Mesodermal cell (in vitro differentiated cells): ENCODE results near the gene DIPK1A.

ENCODE experiments used
- H3K27ac ChIP-seq: 2 replicates; pipeline ENCODE4 v1.7.0; 2013; ENCODE audit warnings: mild to moderate bottlenecking, low read depth, low read length, moderate library complexity; ENCODE audit not compliant: severe bottlenecking
- H3K36me3 ChIP-seq: 2 replicates; pipeline ENCODE4 v1.7.1; 2013; ENCODE audit warnings: mild to moderate bottlenecking, low read length, moderate library complexity; ENCODE audit not compliant: control insufficient read depth, insufficient read depth
- H3K4me1 ChIP-seq: one replicate; pipeline ENCODE4 v1.7.1; 2013; ENCODE audit warnings: mild to moderate bottlenecking, low read length; ENCODE audit not compliant: insufficient read depth, control insufficient read depth, poor library complexity, severe bottlenecking
- H3K4me3 ChIP-seq: 2 replicates; pipeline ENCODE4 v1.7.0; 2013; ENCODE audit warnings: low read length, control low read depth, mild to moderate bottlenecking; ENCODE audit not compliant: insufficient read depth, poor library complexity, severe bottlenecking; ENCODE audit errors: extremely low read depth
- H3K9me3 ChIP-seq: 2 replicates; pipeline ENCODE4 v1.7.1; 2013; ENCODE audit warnings: mild to moderate bottlenecking, low read length, moderate library complexity; ENCODE audit not compliant: control insufficient read depth
- WGBS, 2 experiments: methylation state at CpG; one replicate each; pipeline ENCODE4 v1.1.5; 2013; ENCODE audit warnings: missing lambda C conversion rate in 2 of 2; ENCODE audit not compliant: insufficient coverage in 2 of 2; 5-methylcytosine and 5-hydroxymethylcytosine counted together

The DIPK1A gene

GRCh38 chr1:92820024-92820423, 141.2 kb downstream of the DIPK1A start:
- Histone ChIP-seq H3K27ac (no peak overlapping the region), H3K4me1 (peaks cover 5% of the 10 kb centered on the region), H3K9me3 (no peaks in the 10 kb centered on the region), H3K36me3 (no peaks in the 10 kb centered on the region), H3K4me3 (no peak overlapping the region)
- WGBS, 2 experiments = 70 to 76% methylated on average over 3 of the region's 3 CpGs

GRCh38 chr1:92817986-92818764, 143.1 kb downstream of the DIPK1A start:
- H3K27ac ChIP-seq = no peak overlapping the region

GRCh38 chr1:92817137-92817697, 144.0 kb downstream of the DIPK1A start:
- peaks cover 5% of the 10 kb centered on the region for H3K4me1 ChIP-seq
- no peaks in the 10 kb centered on the region for H3K36me3 ChIP-seq
- no peaks in the 10 kb centered on the region for H3K9me3 ChIP-seq
- H3K27ac ChIP-seq = no peak overlapping the region
- 100% methylated on average over 1 of the region's 1 CpG for whole genome bisulfite sequencing, 2 experiments
- no peak overlapping the region for H3K4me3 ChIP-seq

More at GRCh38 chr1:92817986-92818764, 143.1 kb downstream of the DIPK1A start:
- no peaks in the 10 kb centered on the region for H3K36me3 ChIP-seq
- 92 to 100% methylated on average over 2 of the region's 3 CpGs for WGBS, 2 experiments
- no peaks in the 10 kb centered on the region for H3K9me3 ChIP-seq
- peaks cover 5% of the 10 kb centered on the region for H3K4me1 ChIP-seq
- no peak overlapping the region for H3K4me3 ChIP-seq

GRCh38 chr1:92816732-92817131, 144.5 kb downstream of the DIPK1A start:
- peaks cover 5% of the 10 kb centered on the region for H3K4me1 ChIP-seq

GRCh38 chr1:92808381-92808780, 152.9 kb downstream of the DIPK1A start:
- peaks cover 7% of the 10 kb centered on the region for H3K4me1 ChIP-seq
- no peak overlapping the region for H3K27ac ChIP-seq
- H3K36me3 ChIP-seq = no peaks in the 10 kb centered on the region
- no peak overlapping the region for H3K4me3 ChIP-seq
- no peaks in the 10 kb centered on the region for H3K9me3 ChIP-seq

More at GRCh38 chr1:92816732-92817131, 144.5 kb downstream of the DIPK1A start:
- Histone ChIP-seq H3K36me3 (no peaks in the 10 kb centered on the region), H3K9me3 (no peaks in the 10 kb centered on the region), H3K4me3 (no peak overlapping the region), H3K27ac (no peak overlapping the region)
- WGBS, 2 experiments = 78 to 100% methylated on average over 1 of the region's 2 CpGs

GRCh38 chr1:92805216-92805615, 156.0 kb downstream of the DIPK1A start:
- no peak overlapping the region for H3K4me3 ChIP-seq
- H3K27ac ChIP-seq = peak overlapping the region; percentile 94
- H3K36me3 ChIP-seq = no peaks in the 10 kb centered on the region
- H3K9me3 ChIP-seq = no peaks in the 10 kb centered on the region
- peaks cover 5% of the 10 kb centered on the region for H3K4me1 ChIP-seq
- 94 to 100% methylated on average over 1 of the region's 1 CpG for WGBS, 2 experiments

GRCh38 chr1:92804721-92805201, 156.5 kb downstream of the DIPK1A start:
- 55 to 75% methylated on average over 5 to 7 of the region's 7 CpGs for WGBS, 2 experiments
- Histone ChIP-seq H3K36me3 (no peaks in the 10 kb centered on the region), H3K27ac (peak overlapping the region; percentile 94), H3K9me3 (no peaks in the 10 kb centered on the region), H3K4me3 (no peak overlapping the region), H3K4me1 (peaks cover 4% of the 10 kb centered on the region)

GRCh38 chr1:92803140-92803887, 157.9 kb downstream of the DIPK1A start:
- Histone ChIP-seq H3K4me1 (peaks cover 4% of the 10 kb centered on the region), H3K36me3 (no peaks in the 10 kb centered on the region), H3K4me3 (no peak overlapping the region), H3K9me3 (no peaks in the 10 kb centered on the region), H3K27ac (no peak overlapping the region)
- 89 to 92% methylated on average over 1 to 5 of the region's 7 CpGs for WGBS, 2 experiments

GRCh38 chr1:92797961-92798360, 163.3 kb downstream of the DIPK1A start:
- no peaks in the 10 kb centered on the region for H3K36me3 ChIP-seq
- no peak overlapping the region for H3K27ac ChIP-seq
- H3K4me1 ChIP-seq = no peaks in the 10 kb centered on the region
- no peaks in the 10 kb centered on the region for H3K9me3 ChIP-seq
- no CpG with 5 or more reads among the region's 1 CpG for WGBS, 2 experiments
- no peak overlapping the region for H3K4me3 ChIP-seq

- Histone ChIP-seq H3K27ac (no peak overlapping the region), H3K4me1 (no peaks in the 10 kb centered on the region), H3K36me3 (no peaks in the 10 kb centered on the region), H3K4me3 (no peak overlapping the region), H3K9me3 (no peaks in the 10 kb centered on the region)
Observed at GRCh38 chr1:92797297-92797696, 164.0 kb downstream of the DIPK1A start.
